ENCODE measurements around the gene BFSP2. TPM values are rescaled to one million over a fixed set of nuclear protein-coding genes. Genes with fewer than 3 reads are reported as not detected.
"Not testable (repeated sequence)": the region's sequence is repeated elsewhere in the genome, so short reads cannot be mapped to it uniquely, and the experiment has no call there.

The BFSP2 gene
- total RNA-seq, 1 donor from 2014 or later: not detected

DNA sequence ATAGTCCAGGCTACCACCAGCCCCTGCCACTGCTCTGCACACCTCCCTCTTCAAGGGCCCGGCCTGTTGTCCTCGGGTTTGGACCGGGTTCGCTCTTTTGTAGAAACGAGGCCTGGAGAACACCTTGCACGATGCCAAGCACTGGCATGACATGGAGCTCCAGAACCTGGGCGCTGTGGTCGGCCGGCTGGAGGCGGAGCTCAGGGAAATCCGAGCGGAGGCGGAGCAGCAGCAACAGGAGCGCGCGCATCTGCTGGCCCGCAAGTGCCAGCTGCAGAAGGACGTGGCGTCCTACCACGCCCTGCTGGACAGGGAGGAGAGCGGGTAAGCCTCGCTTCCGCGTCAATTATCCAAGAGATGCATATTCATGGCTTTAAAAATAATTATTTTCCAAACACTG lies 72.4 kb downstream of the BFSP2 start:
- Mint-ChIP-seq H3K27me3 (ENCODE audit: unreplicated experiment) (no peaks in the 10 kb centered on the region), H3K4me3 (ENCODE audit: unreplicated experiment) (peak overlapping the region; percentile 43), H3K36me3 (ENCODE audit: unreplicated experiment) (no peaks in the 10 kb centered on the region), H3K27ac (ENCODE audit: unreplicated experiment) (peak overlapping the region; percentile 79), H3K4me1 (ENCODE audit: low read depth, unreplicated experiment) (peaks cover 47% of the 10 kb centered on the region), H3K9me3 (ENCODE audit: unreplicated experiment) (peaks cover 10% of the 10 kb centered on the region)
- TF ChIP-seq, protein P1, sequence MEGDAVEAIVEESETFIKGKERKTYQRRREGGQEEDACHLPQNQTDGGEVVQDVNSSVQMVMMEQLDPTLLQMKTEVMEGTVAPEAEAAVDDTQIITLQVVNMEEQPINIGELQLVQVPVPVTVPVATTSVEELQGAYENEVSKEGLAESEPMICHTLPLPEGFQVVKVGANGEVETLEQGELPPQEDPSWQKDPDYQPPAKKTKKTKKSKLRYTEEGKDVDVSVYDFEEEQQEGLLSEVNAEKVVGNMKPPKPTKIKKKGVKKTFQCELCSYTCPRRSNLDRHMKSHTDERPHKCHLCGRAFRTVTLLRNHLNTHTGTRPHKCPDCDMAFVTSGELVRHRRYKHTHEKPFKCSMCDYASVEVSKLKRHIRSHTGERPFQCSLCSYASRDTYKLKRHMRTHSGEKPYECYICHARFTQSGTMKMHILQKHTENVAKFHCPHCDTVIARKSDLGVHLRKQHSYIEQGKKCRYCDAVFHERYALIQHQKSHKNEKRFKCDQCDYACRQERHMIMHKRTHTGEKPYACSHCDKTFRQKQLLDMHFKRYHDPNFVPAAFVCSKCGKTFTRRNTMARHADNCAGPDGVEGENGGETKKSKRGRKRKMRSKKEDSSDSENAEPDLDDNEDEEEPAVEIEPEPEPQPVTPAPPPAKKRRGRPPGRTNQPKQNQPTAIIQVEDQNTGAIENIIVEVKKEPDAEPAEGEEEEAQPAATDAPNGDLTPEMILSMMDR (IDR thresholded peaks at IDR 0.05; ENCODE audit: partially characterized antibody, unreplicated experiment): no peak
- DNase-seq: peak; percentile 40

- Mint-ChIP-seq H3K27ac (ENCODE audit: unreplicated experiment) (peak overlapping the region; percentile 96), H3K4me1 (ENCODE audit: low read depth, unreplicated experiment) (peaks cover 48% of the 10 kb centered on the region), H3K4me3 (ENCODE audit: unreplicated experiment) (no peak overlapping the region), H3K9me3 (ENCODE audit: unreplicated experiment) (peaks cover 10% of the 10 kb centered on the region), H3K36me3 (ENCODE audit: unreplicated experiment) (no peaks in the 10 kb centered on the region), H3K27me3 (ENCODE audit: unreplicated experiment) (no peaks in the 10 kb centered on the region)
- DNase-seq: no peak
- TF ChIP-seq, protein P1 (IDR thresholded peaks at IDR 0.05; ENCODE audit: partially characterized antibody, unreplicated experiment): no peak
Measured at GRCh38 chr3:133472889-133473288, 73.0 kb downstream of the BFSP2 start.

GRCh38 chr3:133473472-133474191 lies 73.8 kb downstream of the BFSP2 start:
- Mint-ChIP-seq H3K27ac (ENCODE audit: unreplicated experiment) (peak overlapping the region; percentile 96), H3K4me1 (ENCODE audit: low read depth, unreplicated experiment) (peaks cover 49% of the 10 kb centered on the region)

DNA sequence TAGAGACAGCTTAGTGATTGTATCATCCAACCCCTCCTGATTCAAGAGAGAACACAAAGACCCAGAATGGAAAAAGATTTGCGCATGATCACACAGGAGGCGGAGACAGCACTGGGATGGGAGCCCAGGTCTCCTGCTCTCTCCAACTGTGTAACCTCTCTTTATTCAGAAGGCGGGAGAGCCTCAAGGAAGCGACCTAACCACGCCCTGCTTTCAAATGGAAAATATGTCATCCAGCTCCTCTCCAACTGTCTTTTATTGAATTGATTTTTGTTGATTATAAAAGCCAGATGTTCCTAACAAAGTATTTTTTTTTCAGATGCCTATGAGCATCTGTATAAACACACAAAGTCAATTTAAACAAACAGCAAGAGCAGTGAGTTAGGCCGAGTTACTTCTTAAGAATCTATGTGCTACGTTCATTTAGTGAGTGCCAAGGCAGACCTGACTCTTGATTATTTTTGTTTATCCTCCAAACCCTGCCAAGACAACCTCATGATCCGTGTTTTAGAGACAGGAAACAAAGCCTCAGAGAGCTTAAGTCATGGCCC lies 74.5 kb downstream of the BFSP2 start:
- no peak for DNase-seq
- H3K9me3 Mint-ChIP-seq (ENCODE audit: unreplicated experiment): peaks cover 10% of the 10 kb centered on the region
- TF ChIP-seq, protein P1 (IDR thresholded peaks at IDR 0.05; ENCODE audit: partially characterized antibody, unreplicated experiment): no peak
- no peaks in the 10 kb centered on the region for H3K27me3 Mint-ChIP-seq (ENCODE audit: unreplicated experiment)
- H3K4me3 Mint-ChIP-seq (ENCODE audit: unreplicated experiment): peak overlapping the region; percentile 47
- H3K27ac Mint-ChIP-seq (ENCODE audit: unreplicated experiment): peak overlapping the region; percentile 90
- H3K36me3 Mint-ChIP-seq (ENCODE audit: unreplicated experiment): no peaks in the 10 kb centered on the region
- peaks cover 53% of the 10 kb centered on the region for H3K4me1 Mint-ChIP-seq (ENCODE audit: low read depth, unreplicated experiment)

More at GRCh38 chr3:133473472-133474191, 73.8 kb downstream of the BFSP2 start:
- not testable (repeated sequence) for H3K4me3 Mint-ChIP-seq (ENCODE audit: unreplicated experiment); DNase-seq; H3K36me3 Mint-ChIP-seq (ENCODE audit: unreplicated experiment); H3K27me3 Mint-ChIP-seq (ENCODE audit: unreplicated experiment)
- peaks cover 10% of the 10 kb centered on the region for H3K9me3 Mint-ChIP-seq (ENCODE audit: unreplicated experiment)

DNA sequence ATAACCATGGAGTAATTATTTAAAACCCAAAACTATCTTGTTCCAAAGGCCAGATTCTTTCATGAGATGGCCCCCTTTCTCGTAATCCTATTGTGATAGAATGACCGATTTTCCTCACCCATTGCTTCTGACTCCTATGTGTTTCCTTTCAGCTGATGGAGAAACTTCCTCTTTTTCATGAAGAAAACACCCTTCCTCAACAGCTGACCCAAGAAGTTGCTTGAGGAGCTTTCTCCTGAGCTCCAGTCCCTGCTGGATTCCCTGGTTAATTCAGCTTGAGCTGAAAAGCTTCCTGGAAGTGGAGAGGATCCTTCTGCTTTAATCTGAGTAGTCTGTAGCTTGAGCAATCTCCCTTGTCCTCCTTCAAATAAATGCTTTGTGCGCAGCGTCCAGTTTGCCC lies 75.0 kb downstream of the BFSP2 start:
- Mint-ChIP-seq H3K27ac (ENCODE audit: unreplicated experiment) (peak overlapping the region; percentile 90), H3K27me3 (ENCODE audit: unreplicated experiment) (no peaks in the 10 kb centered on the region)

More for the DNA sequence above, 75.0 kb downstream of the BFSP2 start:
- Mint-ChIP-seq H3K4me1 (ENCODE audit: low read depth, unreplicated experiment) (peaks cover 51% of the 10 kb centered on the region), H3K4me3 (ENCODE audit: unreplicated experiment) (peak overlapping the region; percentile 47), H3K36me3 (ENCODE audit: unreplicated experiment) (no peaks in the 10 kb centered on the region), H3K9me3 (ENCODE audit: unreplicated experiment) (peaks cover 8% of the 10 kb centered on the region)
- no peak for DNase-seq
- TF ChIP-seq, protein P1 (IDR thresholded peaks at IDR 0.05; ENCODE audit: partially characterized antibody, unreplicated experiment): no peak

All from glutamatergic neuron (in vitro differentiated cells).